Testis (tissue), 2 donors: ENCODE results near the gene SSH3.

Experiments
- POLR2A ChIP-seq: fragments of 450-650 bp; IDR thresholded peaks from one replicate; pipeline ENCODE4 v1.6.1; 2017; ENCODE audit warnings: antibody characterized with exemption, mild to moderate bottlenecking, moderate library complexity
- TF ChIP-seq, protein P1 (sequence below), 3 experiments: fragments of 450-650 bp in 2 of 3; fragments of 200-600 bp in 1 of 3; sonication (generic) in 1 of 3; IDR thresholded peaks; one replicate each; pipeline ENCODE4 v1.5.1; 2016 to 2019; ENCODE audit warnings: antibody characterized with exemption in 3 of 3, mild to moderate bottlenecking in 2 of 3, moderate library complexity in 1 of 3

DNA sequence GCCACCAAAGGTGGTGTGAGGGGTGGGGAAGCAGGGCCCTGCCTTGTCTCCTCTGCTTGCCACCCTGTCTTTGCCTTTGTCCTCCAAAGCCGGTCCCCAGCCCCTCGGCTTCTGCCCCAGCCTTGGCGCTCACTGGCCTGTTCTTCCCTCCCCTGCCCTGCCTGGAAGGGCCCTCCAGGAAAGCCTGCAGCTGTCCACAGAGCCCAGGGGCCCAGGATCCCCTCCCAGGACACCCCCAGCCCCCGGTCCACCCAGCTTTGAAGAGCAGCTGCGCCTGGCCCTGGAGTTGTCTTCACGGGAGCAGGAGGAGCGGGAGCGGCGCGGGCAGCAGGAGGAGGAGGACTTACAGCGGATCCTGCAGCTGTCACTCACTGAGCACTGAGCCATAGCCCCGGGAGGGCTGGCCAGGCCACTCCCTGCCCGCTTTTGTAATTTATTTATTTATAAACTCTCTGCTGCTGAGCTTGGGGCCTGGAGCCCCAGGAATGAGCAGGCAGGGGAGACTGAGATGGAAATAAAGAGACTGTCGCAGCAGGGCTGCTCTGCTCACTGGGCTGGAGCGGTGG, 1.3 kb upstream of the SSH3 start:
- TF ChIP-seq, protein P1, sequence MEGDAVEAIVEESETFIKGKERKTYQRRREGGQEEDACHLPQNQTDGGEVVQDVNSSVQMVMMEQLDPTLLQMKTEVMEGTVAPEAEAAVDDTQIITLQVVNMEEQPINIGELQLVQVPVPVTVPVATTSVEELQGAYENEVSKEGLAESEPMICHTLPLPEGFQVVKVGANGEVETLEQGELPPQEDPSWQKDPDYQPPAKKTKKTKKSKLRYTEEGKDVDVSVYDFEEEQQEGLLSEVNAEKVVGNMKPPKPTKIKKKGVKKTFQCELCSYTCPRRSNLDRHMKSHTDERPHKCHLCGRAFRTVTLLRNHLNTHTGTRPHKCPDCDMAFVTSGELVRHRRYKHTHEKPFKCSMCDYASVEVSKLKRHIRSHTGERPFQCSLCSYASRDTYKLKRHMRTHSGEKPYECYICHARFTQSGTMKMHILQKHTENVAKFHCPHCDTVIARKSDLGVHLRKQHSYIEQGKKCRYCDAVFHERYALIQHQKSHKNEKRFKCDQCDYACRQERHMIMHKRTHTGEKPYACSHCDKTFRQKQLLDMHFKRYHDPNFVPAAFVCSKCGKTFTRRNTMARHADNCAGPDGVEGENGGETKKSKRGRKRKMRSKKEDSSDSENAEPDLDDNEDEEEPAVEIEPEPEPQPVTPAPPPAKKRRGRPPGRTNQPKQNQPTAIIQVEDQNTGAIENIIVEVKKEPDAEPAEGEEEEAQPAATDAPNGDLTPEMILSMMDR (IDR thresholded peaks at IDR 0.05), result no peak
- TF ChIP-seq POLR2A, result no peak
